Measurements from ENCODE around the gene GMCL2.
"Not testable (repeated sequence)": the region's sequence is repeated elsewhere in the genome, so short reads cannot be mapped to it uniquely, and the experiment has no call there.

The GMCL2 gene

GRCh38 chr5:178204935-178205748 is 18.0 kb upstream of the GMCL2 start:
- FAIRE-seq = no peak

- FAIRE-seq = peak; percentile 90
Observed at GRCh38 chr5:178204182-178204934, 17.2 kb upstream of the GMCL2 start, which contains the start of gene HNRNPAB. Gene HNRNPAB (plus strand): TSS chr5:178204533. CDS start chr5:178204838, 305 bp downstream.

DNA sequence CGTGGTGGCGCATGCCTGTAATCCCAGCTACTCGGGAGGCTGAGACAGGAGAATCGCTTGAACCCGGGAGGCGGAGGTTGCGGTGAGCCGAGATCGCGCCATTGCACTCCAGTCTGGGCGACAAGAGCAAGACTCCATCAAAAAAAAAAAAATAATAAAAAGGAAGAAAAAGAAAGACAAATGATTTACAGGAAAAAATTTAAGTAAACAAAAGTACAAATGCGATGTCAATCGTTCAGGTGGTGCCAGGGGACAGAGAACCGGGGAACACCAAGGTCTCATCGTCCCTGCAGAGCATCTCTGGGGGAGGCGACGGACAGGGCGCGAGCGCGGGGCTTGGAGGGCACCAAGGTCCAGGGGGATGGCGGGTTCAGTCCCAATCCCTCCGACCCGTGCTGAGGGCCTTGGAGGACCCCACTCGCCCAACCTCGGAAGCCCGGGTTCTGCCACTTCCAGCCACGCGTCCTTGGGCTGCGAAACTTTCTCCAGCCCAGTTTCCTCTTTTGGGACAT is 16.6 kb upstream of the GMCL2 start:
- no peak for FAIRE-seq

DNA sequence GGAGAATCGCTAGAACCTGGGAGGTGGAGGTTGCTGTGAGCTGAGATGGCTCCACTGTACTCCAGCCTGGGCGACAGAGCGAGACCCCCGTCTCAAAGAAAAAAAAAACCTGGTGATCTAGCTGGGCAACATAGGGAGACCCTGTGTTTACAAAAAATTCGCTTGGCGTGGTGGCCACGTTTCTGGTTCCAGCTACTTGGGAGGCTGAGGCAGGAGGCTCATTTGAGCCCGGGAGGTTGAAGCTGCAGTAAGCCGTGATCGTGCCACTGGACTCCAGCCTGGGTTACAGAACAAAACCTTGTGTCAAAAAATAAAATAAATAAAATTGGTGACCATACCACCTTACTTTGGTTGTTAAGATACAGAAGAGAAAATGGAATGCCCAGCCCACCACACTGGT is 15.4 kb upstream of the GMCL2 start:
- no peak for FAIRE-seq

GRCh38 chr5:178201927-178202235 is 14.7 kb upstream of the GMCL2 start:
- no peak for FAIRE-seq

GRCh38 chr5:178201221-178201926 is 14.2 kb upstream of the GMCL2 start:
- no peak for FAIRE-seq

DNA sequence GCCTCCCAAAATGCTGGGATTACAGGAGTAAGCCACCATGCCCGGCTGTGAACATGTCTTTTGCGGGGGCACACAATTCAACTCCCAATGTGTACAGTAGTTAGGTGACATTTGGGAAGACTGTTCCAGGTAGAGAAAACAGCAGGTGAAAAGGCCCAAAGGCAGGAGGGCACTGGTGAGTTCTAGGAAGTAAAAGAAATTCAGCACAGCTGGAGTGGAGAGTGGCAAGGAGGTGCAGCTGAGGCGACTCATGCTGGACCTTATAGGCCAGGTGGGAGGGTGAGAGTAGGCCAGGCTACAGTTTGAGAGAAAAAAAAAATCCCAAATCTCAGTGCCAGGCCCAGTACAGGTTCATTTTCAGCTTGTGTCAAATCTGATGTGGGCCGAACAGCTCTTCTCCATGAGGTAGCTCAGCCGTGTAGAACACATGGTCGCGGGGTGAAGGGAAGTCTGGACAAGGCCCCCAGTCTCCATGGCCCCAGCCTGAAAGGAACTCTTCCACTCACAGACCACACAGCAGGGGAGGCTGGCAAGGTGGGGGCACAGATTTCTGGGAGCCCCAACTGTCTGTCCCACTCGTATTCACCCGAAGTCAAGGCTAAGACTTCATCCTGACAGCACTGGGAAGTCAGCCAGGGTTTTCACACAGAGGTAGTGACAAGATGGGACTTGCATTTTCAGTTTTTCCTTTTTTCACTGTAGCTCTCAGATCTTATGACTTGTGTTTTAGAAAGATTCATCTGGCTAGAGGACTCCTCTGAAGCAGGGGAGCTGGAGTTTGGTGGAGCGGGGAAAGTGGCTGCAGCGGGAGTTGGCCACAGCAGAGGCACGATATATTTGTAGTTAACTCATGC is 12.6 kb upstream of the GMCL2 start:
- FAIRE-seq = no peak

GRCh38 chr5:178198706-178199105 is 11.5 kb upstream of the GMCL2 start:
- FAIRE-seq = no peak

- FAIRE-seq = not testable (repeated sequence)
Observed at GRCh38 chr5:178198151-178198550, 11.0 kb upstream of the GMCL2 start.

DNA sequence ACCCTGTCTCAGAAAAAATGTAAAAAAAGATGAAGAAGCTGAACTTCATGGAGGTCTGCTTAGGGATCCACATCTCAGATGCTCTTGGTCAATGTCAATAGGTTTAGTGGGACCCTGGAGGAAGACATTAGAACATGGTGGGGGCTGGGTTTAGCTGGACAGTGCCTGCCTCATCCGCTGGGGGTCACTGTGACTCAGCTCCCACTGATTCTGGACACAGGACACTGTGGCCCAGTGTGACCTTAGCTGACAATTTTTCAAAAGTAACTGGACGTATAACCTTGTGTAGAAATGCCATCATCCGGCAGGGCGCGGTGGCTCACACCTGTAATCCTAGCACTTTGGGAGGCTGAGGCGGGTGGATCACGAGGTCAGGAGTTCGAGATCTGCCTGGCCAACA is 9.8 kb upstream of the GMCL2 start:
- FAIRE-seq = no peak

DNA sequence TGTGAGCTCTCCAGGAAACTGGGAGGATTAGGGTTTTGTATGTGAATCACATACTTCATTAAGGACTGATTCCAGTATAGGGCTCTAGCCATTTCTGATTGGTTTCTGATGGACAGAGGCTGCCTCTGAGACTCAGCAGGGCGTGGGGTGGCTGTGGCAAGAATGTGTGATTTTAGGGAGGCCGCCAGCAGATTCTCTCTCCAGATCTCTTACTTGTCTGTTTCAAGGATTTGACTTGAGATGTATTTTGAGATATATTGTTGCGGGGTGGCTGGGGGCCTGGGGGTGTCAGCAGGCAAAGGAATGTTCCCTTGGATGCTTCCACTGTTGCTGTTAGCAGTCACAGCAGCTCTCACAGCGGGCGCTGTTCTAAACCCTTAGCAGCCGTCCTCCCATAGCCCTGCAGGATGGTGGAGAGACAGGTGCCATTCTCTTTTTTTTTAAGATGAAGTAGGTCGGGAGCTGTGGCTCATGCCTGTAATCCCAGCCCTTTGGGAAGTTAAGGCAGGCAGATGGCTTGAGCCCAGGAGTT is 9.2 kb upstream of the GMCL2 start:
- no peak for FAIRE-seq

DNA sequence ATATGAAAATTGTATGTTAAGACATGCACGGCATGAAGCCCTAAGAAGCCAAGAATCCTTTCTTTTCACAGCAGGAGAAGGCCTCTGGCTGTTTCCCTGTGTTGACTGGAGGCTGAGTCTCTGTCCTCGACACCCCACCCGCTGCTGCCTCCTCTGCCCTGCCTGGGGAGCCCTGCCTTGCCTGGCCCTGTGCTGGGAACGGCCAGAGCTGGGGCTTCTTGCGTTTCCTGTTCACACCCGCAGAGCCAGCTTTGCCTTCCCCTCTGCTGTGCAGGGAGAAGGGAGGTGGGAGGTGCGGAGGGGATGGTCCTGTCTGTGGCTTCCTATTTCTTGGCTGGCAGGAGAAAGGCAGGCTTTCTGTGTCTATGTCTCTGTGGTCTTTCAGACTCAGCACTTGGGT is 6.9 kb upstream of the GMCL2 start:
- no peak for FAIRE-seq

DNA sequence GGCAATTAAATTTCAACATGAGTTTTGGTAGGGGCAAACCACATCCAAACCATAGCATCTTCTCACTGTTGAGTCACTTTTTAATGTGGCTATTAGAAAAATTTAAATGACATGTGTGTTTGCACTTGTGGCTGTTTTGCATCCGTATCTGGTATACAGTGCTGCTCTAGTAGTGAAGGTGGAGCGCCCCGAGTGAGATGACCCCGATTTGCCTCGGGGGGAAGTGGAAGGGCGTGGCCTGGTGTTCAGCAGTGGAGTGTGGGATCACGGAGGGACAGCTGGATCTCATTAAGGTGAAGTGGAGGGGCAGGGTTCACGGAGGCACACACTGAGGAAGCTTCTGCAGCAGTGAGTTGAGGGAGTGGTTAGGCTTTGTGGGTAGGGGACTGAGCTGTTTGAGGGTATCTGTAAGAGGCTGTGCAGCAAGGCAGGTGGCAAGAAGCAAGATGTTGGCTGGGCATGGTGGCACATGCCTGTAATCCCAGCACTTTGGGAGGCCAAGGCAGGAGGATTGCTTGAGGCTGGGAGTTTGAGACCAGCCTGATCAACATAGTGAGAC is 6.2 kb upstream of the GMCL2 start:
- FAIRE-seq = no peak

- no peak for FAIRE-seq
Observed at GRCh38 chr5:178192787-178193186, 5.6 kb upstream of the GMCL2 start.

DNA sequence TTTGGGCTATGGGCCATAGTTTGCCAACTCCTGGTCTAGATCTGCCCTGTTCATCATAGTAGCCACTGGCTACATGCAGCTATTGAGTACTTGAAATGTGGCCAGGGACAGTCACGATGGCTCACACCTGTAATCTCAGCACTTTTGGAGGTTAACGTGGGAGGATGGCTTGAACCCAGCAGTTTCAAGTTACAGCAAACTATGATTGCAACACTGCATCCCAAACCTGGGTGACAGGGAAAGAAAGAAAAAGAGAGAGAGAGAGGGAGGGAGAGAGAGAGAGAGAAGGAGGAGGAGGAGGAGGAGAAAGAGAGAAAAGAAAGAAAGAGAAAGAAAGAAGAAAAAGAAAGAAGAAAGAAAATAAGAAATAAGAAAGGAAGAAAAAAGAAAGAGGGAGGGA is 5.1 kb upstream of the GMCL2 start:
- FAIRE-seq = no peak

GRCh38 chr5:178191661-178192060 is 4.5 kb upstream of the GMCL2 start:
- no peak for FAIRE-seq

GRCh38 chr5:178189433-178189832 is 2.3 kb upstream of the GMCL2 start:
- FAIRE-seq = no peak

GRCh38 chr5:178186427-178186826 is 744 bp downstream of the GMCL2 start:
- FAIRE-seq = no peak

DNA sequence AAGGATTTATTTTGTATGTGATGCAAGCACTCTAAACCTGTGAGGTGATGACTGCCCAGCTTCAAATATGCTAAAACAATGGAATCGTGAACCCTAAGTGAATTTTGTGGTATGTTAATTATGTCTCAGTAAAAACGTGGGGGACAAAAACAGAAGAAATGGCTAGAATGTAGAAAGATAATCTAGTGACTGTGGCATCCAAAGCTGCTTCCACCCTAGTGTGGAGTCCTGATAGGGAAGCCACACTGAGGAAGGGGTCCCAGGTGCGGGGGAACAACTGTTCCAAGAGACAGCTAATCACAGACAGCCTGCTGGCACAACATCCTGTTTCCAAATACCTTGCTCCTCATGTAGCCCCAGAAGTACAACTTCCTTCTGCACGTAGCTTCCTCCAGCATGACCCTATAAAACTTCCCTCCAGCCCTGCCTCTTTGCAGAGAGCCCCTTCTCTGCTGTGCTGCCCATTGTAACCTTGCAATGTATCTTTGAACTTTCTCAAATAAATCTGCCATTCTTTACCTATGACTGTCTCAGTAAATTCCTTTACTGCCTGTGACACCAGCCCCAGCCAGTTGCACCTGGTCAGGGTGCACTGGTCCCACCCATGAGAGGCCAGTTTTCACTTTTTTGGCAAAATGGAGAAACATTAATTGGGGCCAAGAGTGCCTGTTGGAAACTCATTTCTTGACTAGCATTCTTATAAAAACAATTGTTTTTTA is 4.9 kb downstream of the GMCL2 start:
- FAIRE-seq = no peak

DNA sequence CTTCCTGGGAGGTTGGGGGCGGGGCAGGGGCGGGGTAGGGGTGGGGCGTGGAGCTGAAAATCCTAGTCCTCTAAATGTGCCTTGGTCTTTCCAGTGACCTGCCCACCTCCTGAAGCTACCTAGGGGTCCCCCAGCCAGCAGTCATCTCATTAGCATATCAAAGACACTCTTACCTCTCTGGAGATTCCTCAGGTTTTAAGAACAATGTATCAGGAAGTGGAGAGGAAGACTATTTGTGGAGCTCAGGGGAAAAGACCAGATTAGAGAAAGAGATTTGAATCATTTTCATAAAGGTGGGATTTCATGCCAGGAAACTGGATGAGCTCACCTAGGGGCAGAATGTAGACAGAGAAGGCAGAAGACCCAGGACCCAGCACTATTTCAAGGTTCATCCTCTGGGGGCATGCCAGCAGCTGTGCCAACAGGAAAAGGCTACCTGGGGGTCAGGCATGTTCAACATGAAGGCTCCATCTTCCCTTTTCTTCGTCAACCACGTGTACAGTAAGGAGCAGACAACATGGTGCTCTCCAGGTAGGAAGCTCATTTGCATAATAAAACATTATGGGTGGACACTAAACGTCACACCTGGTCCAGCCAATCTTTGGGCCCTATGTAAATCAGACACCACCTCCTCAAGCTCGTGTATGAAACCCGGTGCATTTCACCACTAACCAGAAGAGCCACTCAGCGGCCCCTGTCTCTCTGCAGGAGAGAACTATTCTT is 6.9 kb downstream of the GMCL2 start:
- FAIRE-seq = no peak

- FAIRE-seq = no peak
Observed at GRCh38 chr5:178177569-178177968, 9.6 kb downstream of the GMCL2 start.
